H1 (cell line): ENCODE results near the gene NUDT1. TPM values are rescaled to one million over a fixed set of nuclear protein-coding genes. Genes with fewer than 3 reads are reported as not detected.

Source experiments
- CTCF ChIA-PET: fragments of 300-600 bp; sonication (Branson Sonifier 250); formaldehyde crosslinking; loops from one replicate; lab custom pipeline; 2021; ENCODE audit not compliant: partially characterized antibody; lab: Charles Lee
- POLR2A ChIA-PET: fragments of 300-600 bp; sonication (Branson Sonifier 250); formaldehyde crosslinking; loops from one replicate; lab custom pipeline; 2021; ENCODE audit warnings: inconsistent platforms; ENCODE audit not compliant: partially characterized antibody; lab: Charles Lee
- DNase-seq, 2 experiments: peaks; one replicate each; pipeline versions ENCODE4 v3.0.0 to v3.0.0-alpha.2; 2010 to 2022; ENCODE audit warnings: low spot score in 2 of 2, low read depth in 1 of 2, mixed read lengths in 1 of 2
- FAIRE-seq: peaks from 2 replicates; lab custom pipeline; 2011; peaks lifted over from hg19 to GRCh38; lab: Jason Lieb, UNC
- H2AFZ ChIP-seq: 2 replicates; pipeline ENCODE4 v1.8.1; 2012; ENCODE audit warnings: low read length, inconsistent platforms
- H2AK5ac ChIP-seq: 2 replicates; pipeline ENCODE4 v1.6.1; 2013; ENCODE audit warnings: low read depth, low read length
- H2BK120ac ChIP-seq: replicated peaks from 2 replicates; pipeline ENCODE3; 2013; ENCODE audit warnings: low read depth, low read length, inconsistent platforms
- H2BK12ac ChIP-seq: 2 replicates; pipeline ENCODE4 v1.6.1; 2013; ENCODE audit warnings: low read depth, low read length
- H2BK15ac ChIP-seq: 2 replicates; pipeline ENCODE4 v1.6.1; 2013; ENCODE audit warnings: low read length
- H2BK20ac ChIP-seq: 2 replicates; pipeline ENCODE4 v1.6.1; 2013; ENCODE audit warnings: low read length
- H2BK5ac ChIP-seq: 2 replicates; pipeline ENCODE4 v1.6.1; 2013; ENCODE audit warnings: low read depth, low read length
- H3K14ac ChIP-seq: 2 replicates; pipeline ENCODE4 v1.6.1; 2013; ENCODE audit warnings: inconsistent platforms; ENCODE audit not compliant: insufficient read length
- H3K18ac ChIP-seq: 2 replicates; pipeline ENCODE4 v1.6.1; 2013; ENCODE audit warnings: low read length; ENCODE audit errors: extremely low read depth
- H3K23ac ChIP-seq: 2 replicates; pipeline ENCODE4 v1.6.1; 2013; ENCODE audit warnings: inconsistent platforms; ENCODE audit not compliant: insufficient read length
- H3K23me2 ChIP-seq: 2 replicates; pipeline ENCODE4 v1.6.1; 2013; ENCODE audit warnings: low read depth, low read length
- H3K27ac ChIP-seq: 2 replicates; pipeline ENCODE4 v1.6.1; 2011; ENCODE audit warnings: low read depth, low read length, inconsistent platforms
- H3K27me3 ChIP-seq, 4 experiments: replicated peaks in 1 of 4; 1 replicate in 1 of 4; 2 replicates in 3 of 4; pipeline versions ENCODE4 v1.6.1 to v1.8.1; 2011 to 2013; ENCODE audit warnings: low read length in 3 of 4, mild to moderate bottlenecking in 3 of 4, inconsistent platforms in 2 of 4, mixed read lengths in 2 of 4, moderate library complexity in 1 of 4; ENCODE audit not compliant: control insufficient read depth in 3 of 4, insufficient read depth in 3 of 4; ENCODE audit errors: extremely low read depth in 1 of 4
- H3K36me3 ChIP-seq, 4 experiments: 2 replicates each; pipeline versions ENCODE4 v1.6.1 to v1.8.1; 2011 to 2013; ENCODE audit warnings: mild to moderate bottlenecking in 4 of 4, low read length in 3 of 4, moderate library complexity in 2 of 4, control low read depth in 1 of 4, inconsistent platforms in 1 of 4; ENCODE audit not compliant: insufficient read depth in 4 of 4, control insufficient read depth in 2 of 4
- H3K4ac ChIP-seq: replicated peaks from 2 replicates; pipeline ENCODE3; 2013; ENCODE audit warnings: low read length, low read depth, mixed read lengths, inconsistent platforms; ENCODE audit not compliant: insufficient read length
- H3K4me1 ChIP-seq, 4 experiments: replicated peaks in 1 of 4; 1 replicate in 1 of 4; 2 replicates in 3 of 4; pipeline versions ENCODE4 v1.6.1 to v1.8.1; 2011 to 2013; ENCODE audit warnings: low read length in 3 of 4, inconsistent platforms in 2 of 4, mixed read lengths in 1 of 4; ENCODE audit not compliant: insufficient read depth in 4 of 4, control insufficient read depth in 3 of 4
- H3K4me2 ChIP-seq, 2 experiments: 2 replicates each; pipeline versions ENCODE4 v1.6.1 to v1.8.1; 2011 to 2013; ENCODE audit warnings: low read depth in 2 of 2, low read length in 2 of 2, control low read depth in 1 of 2, inconsistent platforms in 1 of 2, mild to moderate bottlenecking in 1 of 2; ENCODE audit not compliant: insufficient read depth in 1 of 2
- H3K4me3 ChIP-seq, 4 experiments: fragments of 200-600, 300-600 bp in 1 of 4; sonication (generic), shearing (Covaris generic), sonication (Bioruptor Twin) in 1 of 4; 2 replicates each; pipeline versions ENCODE4 v1.5.1 to v1.8.1; 2011 to 2016; ENCODE audit warnings: low read length in 4 of 4, low read depth in 3 of 4, control low read depth in 2 of 4, inconsistent platforms in 2 of 4, mild to moderate bottlenecking in 2 of 4, mixed read lengths in 1 of 4, moderate library complexity in 1 of 4; ENCODE audit not compliant: insufficient read depth in 2 of 4; ENCODE audit errors: extremely low read depth in 1 of 4
- H3K56ac ChIP-seq: replicated peaks from 2 replicates; pipeline ENCODE3; 2013; ENCODE audit warnings: low read depth, mild to moderate bottlenecking, mixed read lengths, low read length, inconsistent platforms; ENCODE audit not compliant: insufficient read length
- H3K79me1 ChIP-seq: 2 replicates; pipeline ENCODE4 v1.6.1; 2013; ENCODE audit warnings: low read depth, low read length, control low read depth
- H3K79me2 ChIP-seq, 2 experiments: 2 replicates each; pipeline versions ENCODE4 v1.6.1 to v1.8.1; 2012 to 2013; ENCODE audit warnings: low read length in 2 of 2, mild to moderate bottlenecking in 2 of 2, inconsistent platforms in 1 of 2; ENCODE audit not compliant: insufficient read depth in 2 of 2, control insufficient read depth in 1 of 2
- H3K9ac ChIP-seq, 4 experiments: replicated peaks in 1 of 4; 1 replicate in 1 of 4; 2 replicates in 3 of 4; pipeline versions ENCODE4 v1.6.1 to v1.8.1; 2011 to 2013; ENCODE audit warnings: low read depth in 3 of 4, low read length in 3 of 4, control low read depth in 2 of 4, mild to moderate bottlenecking in 2 of 4, moderate library complexity in 2 of 4, inconsistent platforms in 1 of 4; ENCODE audit errors: extremely low read depth in 1 of 4
- H3K9me3 ChIP-seq, 2 experiments: 2 replicates each; pipeline versions ENCODE4 v1.6.1 to v1.8.1; 2012 to 2013; ENCODE audit warnings: mild to moderate bottlenecking in 2 of 2, moderate library complexity in 2 of 2, control low read depth in 1 of 2, inconsistent platforms in 1 of 2, low read depth in 1 of 2, low read length in 1 of 2, mixed read lengths in 1 of 2; ENCODE audit not compliant: insufficient read depth in 2 of 2
- H4K20me1 ChIP-seq, 2 experiments: replicated peaks in 1 of 2; 2 replicates each; pipeline versions ENCODE3 to v1.8.1; 2011 to 2013; ENCODE audit warnings: inconsistent platforms in 2 of 2, low read length in 2 of 2, mild to moderate bottlenecking in 1 of 2; ENCODE audit not compliant: insufficient read depth in 2 of 2, control insufficient read depth in 1 of 2
- H4K5ac ChIP-seq: 2 replicates; pipeline ENCODE4 v1.6.1; 2013; ENCODE audit warnings: low read length, low read depth, mixed read lengths, inconsistent platforms; ENCODE audit not compliant: insufficient read length
- H4K8ac ChIP-seq: 2 replicates; pipeline ENCODE4 v1.8.0; 2013; ENCODE audit warnings: mild to moderate bottlenecking, moderate library complexity, low read length, inconsistent platforms; ENCODE audit not compliant: insufficient read depth; ENCODE audit errors: extremely low read depth
- H4K91ac ChIP-seq: replicated peaks from 2 replicates; pipeline ENCODE3; 2013; ENCODE audit warnings: low read length, mixed read lengths, inconsistent platforms; ENCODE audit not compliant: insufficient read length
- BACH1 ChIP-seq: IDR thresholded peaks from 2 replicates; pipeline ENCODE4 v1.6.1; 2012; ENCODE audit warnings: low read length, improper control_type of control experiment
- BRCA1 ChIP-seq: IDR thresholded peaks from 2 replicates; pipeline ENCODE4 v1.6.1; 2012; ENCODE audit warnings: low read depth, low read length, improper control_type of control experiment
- CTBP2 ChIP-seq: IDR thresholded peaks from 2 replicates; pipeline ENCODE4 v1.7.0; 2011; ENCODE audit warnings: borderline replicate concordance, mild to moderate bottlenecking, moderate library complexity, mixed read lengths, low read length; ENCODE audit not compliant: insufficient read depth, insufficient read length
- EP300 ChIP-seq, 2 experiments: IDR thresholded peaks; 1 replicate in 1 of 2; 2 replicates in 1 of 2; pipeline ENCODE4 v1.6.1; 2011 to 2012; ENCODE audit warnings: low read depth in 2 of 2, low read length in 2 of 2, mild to moderate bottlenecking in 2 of 2, borderline replicate concordance in 1 of 2, inconsistent platforms in 1 of 2, moderate library complexity in 1 of 2
- GTF2F1 ChIP-seq: IDR thresholded peaks from 2 replicates; pipeline ENCODE4 v1.6.1; 2012; ENCODE audit warnings: low read depth, low read length, improper control_type of control experiment, borderline replicate concordance
- KDM1A ChIP-seq: fragments of 200-600, 300-600 bp; sonication (generic); IDR thresholded peaks from 2 replicates; pipeline ENCODE4 v1.7.1; 2016; ENCODE audit warnings: mild to moderate bottlenecking, low read length, borderline replicate concordance
- KDM4A ChIP-seq: IDR thresholded peaks from one replicate; pipeline ENCODE4 v1.7.1; 2012; ENCODE audit warnings: low read depth, mild to moderate bottlenecking, moderate library complexity, low read length, inconsistent platforms; ENCODE audit not compliant: severe bottlenecking
- KDM5A ChIP-seq: fragments of 200-600 bp; IDR thresholded peaks from 2 replicates; pipeline ENCODE4 v1.7.1; 2012; ENCODE audit warnings: mild to moderate bottlenecking, low read length, inconsistent platforms, mixed read lengths
- NANOG ChIP-seq: IDR thresholded peaks from 2 replicates; pipeline ENCODE4 v1.6.1; 2011; ENCODE audit warnings: low read length, low read depth, mild to moderate bottlenecking, inconsistent platforms; ENCODE audit not compliant: insufficient read depth, poor library complexity, severe bottlenecking
- SIX5 ChIP-seq: IDR thresholded peaks from 2 replicates; pipeline ENCODE4 v1.6.1; 2011; ENCODE audit warnings: mild to moderate bottlenecking, low read depth, low read length
- SRF ChIP-seq: IDR thresholded peaks from 2 replicates; pipeline ENCODE4 v1.6.1; 2011; ENCODE audit warnings: mild to moderate bottlenecking, low read depth, low read length, moderate library complexity
- SUZ12 ChIP-seq: fragments of 200-600 bp; sonication (generic); IDR thresholded peaks from 2 replicates; pipeline ENCODE4 v1.6.1; 2012; ENCODE audit warnings: mild to moderate bottlenecking, inconsistent platforms, low read length, moderate library complexity, mixed read lengths
- TEAD4 ChIP-seq: IDR thresholded peaks from 2 replicates; pipeline ENCODE4 v1.6.1; 2012; ENCODE audit warnings: low read depth, low read length, inconsistent platforms, mixed read lengths
- WGBS, 2 experiments: shearing (Covaris generic) in 1 of 2; methylation state at CpG; one replicate each; pipeline versions ENCODE4 v1.1.6 to v1.1.7; 2013 to 2015; ENCODE audit warnings: low lambda C conversion rate in 2 of 2, mixed read lengths in 2 of 2, inconsistent platforms in 1 of 2, low coverage in 1 of 2, missing lambda C conversion rate in 1 of 2; ENCODE audit not compliant: insufficient replicate concordance in 2 of 2, insufficient coverage in 1 of 2, insufficient read length in 1 of 2; ENCODE audit errors: extremely low coverage in 1 of 2, missing lambda C conversion rate in 1 of 2; 5-methylcytosine and 5-hydroxymethylcytosine counted together
- polyA plus RNA-seq, 7 experiments: library from polyadenylated mRNA; depleted of rRNA in 3 of 7; stranded (reverse) in 5 of 7; unstranded in 2 of 7; fragments of >200 nt in 5 of 7; fragments of 200-250 nt in 2 of 7; gene quantifications; 1 replicate in 5 of 7; 2 replicates in 1 of 7; 4 replicates in 1 of 7; pipeline versions ENCODE4 v1.2.1 to v1.2.3, GENCODE V29; 2011 to 2013; ENCODE audit warnings: missing spikeins in 2 of 7, mixed read lengths in 2 of 7
- total RNA-seq: library from RNA; stranded (reverse); fragmentation: NEBNext Ultra II Directional; extraction: Animal tissue kit (Norgen Biotek cat#: 25700); gene quantifications from 2 replicates; pipeline ENCODE4 v1.2.1, GENCODE V29; 2021
- TF ChIP-seq, protein P1 (sequence below): IDR thresholded peaks from 2 replicates; pipeline ENCODE4 v1.6.1; 2011; ENCODE audit warnings: low read depth, mild to moderate bottlenecking, low read length; ENCODE audit not compliant: insufficient read depth

NUDT1 gene
- total and polyA plus RNA-seq, 2 of the 8 experiments (the other 6 are each of a cell fraction or from before 2014, with no cell fraction given): 76.1 to 89.5 TPM

- no peak overlapping the region for H3K27ac ChIP-seq
- no peak overlapping the region for H2AK5ac ChIP-seq
- H2BK120ac ChIP-seq: no peak overlapping the region
- no peak overlapping the region for H4K91ac ChIP-seq
- no peak overlapping the region for H3K23ac ChIP-seq
- H3K14ac ChIP-seq: no peak overlapping the region
- no peaks in the 10 kb centered on the region for H3K9me3 ChIP-seq
- H3K4me1 ChIP-seq: no peaks in the 10 kb centered on the region
- H2BK12ac ChIP-seq: no peak overlapping the region
- ChIA-PET CTCF (interaction anchor here (0.9 kb wide), 1 partner anchor 26 kb away, joined by 4 read pairs; no protein-coding TSS in a partner anchor), POLR2A (no interaction called here)
- no peak overlapping the region for H3K9ac ChIP-seq
- FAIRE-seq (no peak), DNase-seq (no peak)
- no peak overlapping the region for H2BK20ac ChIP-seq
- H3K4me2 ChIP-seq: no peak overlapping the region
- peaks cover 18 to 58% (median 48%) of the 10 kb centered on the region in 4 experiments; a peak in 7 of 8 replicates for H3K36me3 ChIP-seq
- H3K18ac ChIP-seq: no peak overlapping the region
- no peak overlapping the region for H4K5ac ChIP-seq
- H4K8ac ChIP-seq: no peak overlapping the region
- H3K23me2 ChIP-seq: no peaks in the 10 kb centered on the region
- H3K79me2 ChIP-seq: no peaks in the 10 kb centered on the region
- H2BK5ac ChIP-seq: no peak overlapping the region
- peaks cover 3 to 34% of the 10 kb centered on the region in 2 experiments for H4K20me1 ChIP-seq
- H3K27me3 ChIP-seq: no peaks in the 10 kb centered on the region
- 89% methylated on average over 9 of the region's 9 CpGs; no CpG with 5 or more reads in 1 of the 2 experiments for WGBS, 2 experiments
- H3K79me1 ChIP-seq: no peaks in the 10 kb centered on the region; the same call in 1 of the 2 replicates
- no peak overlapping the region for H3K4me3 ChIP-seq
- H2AFZ ChIP-seq: no peak overlapping the region
- no peak overlapping the region for H2BK15ac ChIP-seq
- H3K4ac ChIP-seq: no peak overlapping the region
- no peak overlapping the region for H3K56ac ChIP-seq
- TF ChIP-seq BRCA1 (no peak), NANOG (no peak), KDM5A (no peak), SRF (no peak), GTF2F1 (no peak), BACH1 (no peak), EP300 (IDR thresholded peaks at IDR 0.05; ENCODE audit: borderline replicate concordance in 1 of 2, low read depth in 2 of 2, low read length in 2 of 2) (no peak), KDM4A (no peak), SIX5 (no peak), KDM1A (no peak), CTBP2 (no peak), SUZ12 (no peak), TEAD4 (no peak)
- TF ChIP-seq, protein P1, sequence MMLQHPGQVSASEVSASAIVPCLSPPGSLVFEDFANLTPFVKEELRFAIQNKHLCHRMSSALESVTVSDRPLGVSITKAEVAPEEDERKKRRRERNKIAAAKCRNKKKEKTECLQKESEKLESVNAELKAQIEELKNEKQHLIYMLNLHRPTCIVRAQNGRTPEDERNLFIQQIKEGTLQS: no peak
Measured at GRCh38 chr7:2214636-2215035, 27.4 kb upstream of the NUDT1 start.
